Esophagus squamous epithelium (tissue), 5 donors: ENCODE data around the gene CTNNA2. TPM values are rescaled to one million over a fixed set of nuclear protein-coding genes. Genes with fewer than 3 reads are reported as not detected.

Source experiments
- DNase-seq: peaks from one replicate; lab custom pipeline; 2025; lab: John Stamatoyannopoulos, UW
- H3K27ac ChIP-seq, 4 donors: fragments of 200-600 bp; sonication (generic); one replicate each; pipeline ENCODE4 v1.5.1; 2016 to 2019; ENCODE audit warnings: mild to moderate bottlenecking in 1 of 4
- H3K27me3 ChIP-seq, 4 donors: fragments of 200-600 bp; sonication (generic); 1 replicate in 3 of 4; 2 replicates in 1 of 4; pipeline versions ENCODE4 v1.5.1 to v1.6.0; 2017 to 2021; ENCODE audit warnings: antibody characterized with exemption in 1 of 4
- H3K36me3 ChIP-seq, 3 donors: fragments of 200-600 bp; sonication (generic); one replicate each; pipeline ENCODE4 v1.5.1; 2016 to 2019
- H3K4me1 ChIP-seq, 3 donors: fragments of 200-600 bp; sonication (generic); one replicate each; pipeline ENCODE4 v1.5.1; 2017 to 2019
- H3K4me3 ChIP-seq, 4 donors: fragments of 200-600 bp; sonication (generic); 1 replicate in 3 of 4; 2 replicates in 1 of 4; pipeline ENCODE4 v1.5.1; 2016 to 2019; ENCODE audit warnings: mild to moderate bottlenecking in 2 of 4, moderate library complexity in 1 of 4
- H3K9me3 ChIP-seq, 3 donors: fragments of 200-600 bp; sonication (generic); one replicate each; pipeline ENCODE4 v1.5.1; 2016 to 2019
- POLR2A ChIP-seq, 4 donors: fragments of 450-650 bp; IDR thresholded peaks; one replicate each; pipeline ENCODE4 v1.6.1; 2017; ENCODE audit warnings: antibody characterized with exemption in 4 of 4, mild to moderate bottlenecking in 4 of 4, moderate library complexity in 3 of 4
- WGBS, 2 donors: methylation state at CpG; one replicate each; pipeline ENCODE4 v1.1.5; 2018; 5-methylcytosine and 5-hydroxymethylcytosine counted together
- intact Hi-C: fragments of 100-400 bp; cut with DNase I; formaldehyde crosslinking; loops from one replicate; pipeline ENCODE4 v1.15.0; 2022
- total RNA-seq, 4 donors: library from RNA; depleted of rRNA; stranded (reverse); fragments of >200 nt; gene quantifications; one replicate each; pipeline ENCODE4 v1.1.0, GENCODE V29; 2016
- TF ChIP-seq, protein P1 (sequence below), 6 experiments: fragments of 450-650 bp in 4 of 6; fragments of 200-600 bp in 2 of 6; sonication (generic) in 2 of 6; IDR thresholded peaks; one replicate each; pipeline ENCODE4 v1.5.1; 2016 to 2019; ENCODE audit warnings: antibody characterized with exemption in 6 of 6, mild to moderate bottlenecking in 4 of 6, moderate library complexity in 4 of 6
- donor health status: DM: yes; HTN: yes; CAD: no.

The CTNNA2 gene
- total RNA-seq, 4 donors from 2014 or later = not detected

DNA sequence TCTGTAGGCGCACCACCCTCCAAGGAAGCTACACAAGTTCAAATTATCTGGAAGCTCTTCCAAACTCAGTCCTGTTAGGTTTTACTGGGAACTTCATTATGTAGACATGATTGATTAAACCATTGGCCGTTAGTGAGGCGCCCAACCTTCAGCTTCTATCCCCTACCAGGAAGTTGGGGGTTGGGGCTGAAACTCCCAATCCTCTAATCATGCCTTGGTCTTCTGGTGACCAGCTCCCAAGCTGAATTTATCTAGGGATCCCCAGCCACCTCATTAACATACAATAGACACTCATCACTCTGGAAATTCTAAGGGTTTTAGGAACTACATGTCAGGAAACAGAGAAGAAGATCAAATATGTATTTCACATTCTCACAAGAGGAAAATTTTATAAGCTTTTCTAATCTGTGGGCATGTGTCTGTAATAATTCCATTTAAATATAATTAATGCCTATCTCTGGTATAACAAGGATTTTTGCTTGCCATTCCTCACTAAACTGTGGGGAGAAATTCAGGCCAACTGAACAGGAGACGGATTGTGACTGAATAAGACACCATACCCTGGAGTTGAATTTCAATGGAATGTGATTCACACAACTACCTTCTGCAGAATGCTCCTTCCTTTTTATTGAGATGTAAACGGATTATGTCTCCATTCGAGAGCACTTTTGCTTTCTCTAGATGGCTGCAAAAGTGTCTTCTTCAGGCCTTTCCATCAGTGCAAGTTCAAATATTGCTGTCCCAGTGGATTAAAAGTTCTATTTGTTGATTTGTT lies 463.1 kb downstream of the CTNNA2 start:
- WGBS, 2 donors = 42 to 56% methylated on average over 6 of the region's 6 CpGs
- H3K9me3 ChIP-seq = no peaks in the 10 kb centered on the region
- no peak for TF ChIP-seq POLR2A (IDR thresholded peaks at IDR 0.05)
- TF ChIP-seq, protein P1, sequence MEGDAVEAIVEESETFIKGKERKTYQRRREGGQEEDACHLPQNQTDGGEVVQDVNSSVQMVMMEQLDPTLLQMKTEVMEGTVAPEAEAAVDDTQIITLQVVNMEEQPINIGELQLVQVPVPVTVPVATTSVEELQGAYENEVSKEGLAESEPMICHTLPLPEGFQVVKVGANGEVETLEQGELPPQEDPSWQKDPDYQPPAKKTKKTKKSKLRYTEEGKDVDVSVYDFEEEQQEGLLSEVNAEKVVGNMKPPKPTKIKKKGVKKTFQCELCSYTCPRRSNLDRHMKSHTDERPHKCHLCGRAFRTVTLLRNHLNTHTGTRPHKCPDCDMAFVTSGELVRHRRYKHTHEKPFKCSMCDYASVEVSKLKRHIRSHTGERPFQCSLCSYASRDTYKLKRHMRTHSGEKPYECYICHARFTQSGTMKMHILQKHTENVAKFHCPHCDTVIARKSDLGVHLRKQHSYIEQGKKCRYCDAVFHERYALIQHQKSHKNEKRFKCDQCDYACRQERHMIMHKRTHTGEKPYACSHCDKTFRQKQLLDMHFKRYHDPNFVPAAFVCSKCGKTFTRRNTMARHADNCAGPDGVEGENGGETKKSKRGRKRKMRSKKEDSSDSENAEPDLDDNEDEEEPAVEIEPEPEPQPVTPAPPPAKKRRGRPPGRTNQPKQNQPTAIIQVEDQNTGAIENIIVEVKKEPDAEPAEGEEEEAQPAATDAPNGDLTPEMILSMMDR (IDR thresholded peaks at IDR 0.05) = no peak

DNA sequence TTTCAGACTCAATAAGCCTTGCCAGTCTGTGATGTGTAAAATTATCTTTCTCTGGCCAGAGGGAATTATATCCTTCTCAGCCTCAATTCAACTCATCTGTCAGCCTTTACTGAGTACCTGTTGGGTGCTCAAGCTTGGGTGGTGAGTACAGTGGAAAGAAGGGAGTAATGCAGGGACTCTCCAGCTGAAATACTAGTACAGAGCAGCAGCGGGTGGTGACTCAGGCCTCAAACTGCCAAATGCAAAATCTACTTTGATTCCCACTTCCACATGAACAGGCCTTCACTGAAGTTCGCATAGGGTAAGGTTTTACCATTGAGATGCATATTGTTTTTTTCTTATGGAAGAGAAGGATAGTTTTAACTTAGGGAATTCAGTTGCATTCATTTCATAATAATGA lies 464.9 kb downstream of the CTNNA2 start:
- TF ChIP-seq POLR2A (IDR thresholded peaks at IDR 0.05) = no peak
- TF ChIP-seq, protein P1 (IDR thresholded peaks at IDR 0.05) = no peak
- DNase-seq = no peak
- WGBS, 2 donors = 73 to 87% methylated on average over 2 of the region's 2 CpGs
- Histone ChIP-seq H3K36me3 (no peaks in the 10 kb centered on the region), H3K4me3 (no peak overlapping the region), H3K4me1 (no peaks in the 10 kb centered on the region), H3K27ac (no peak overlapping the region), H3K27me3 (no peaks in the 10 kb centered on the region), H3K9me3 (no peaks in the 10 kb centered on the region)
- intact Hi-C loops = no loop called here

More for the DNA sequence above, 463.1 kb downstream of the CTNNA2 start:
- intact Hi-C loops = no loop called here
- DNase-seq = no peak
- no peak overlapping the region for H3K4me3 ChIP-seq
- H3K36me3 ChIP-seq = no peaks in the 10 kb centered on the region
- H3K27me3 ChIP-seq = no peaks in the 10 kb centered on the region
- H3K27ac ChIP-seq = no peak overlapping the region
- H3K4me1 ChIP-seq = no peaks in the 10 kb centered on the region

DNA sequence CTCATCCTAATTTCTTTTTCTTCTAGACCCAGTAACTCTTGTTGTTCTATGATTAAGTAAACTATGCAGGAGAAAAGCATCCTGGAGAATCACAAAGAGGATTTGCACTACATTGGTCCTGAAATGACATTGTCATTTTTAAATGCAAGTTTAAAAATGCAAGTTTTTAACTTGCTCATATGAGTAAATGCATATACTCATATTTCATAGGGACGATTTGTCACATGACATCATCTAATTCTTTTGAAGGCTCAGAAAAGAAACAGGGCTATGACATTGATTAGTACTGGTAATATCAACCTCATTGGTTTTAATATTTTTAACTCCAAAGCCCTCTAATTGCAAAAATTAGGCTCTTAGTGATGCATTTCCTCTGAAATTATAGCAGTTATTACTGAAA lies 467.3 kb downstream of the CTNNA2 start:
- Histone ChIP-seq H3K4me1 (no peaks in the 10 kb centered on the region), H3K4me3 (no peak overlapping the region), H3K9me3 (no peaks in the 10 kb centered on the region), H3K27me3 (no peaks in the 10 kb centered on the region), H3K36me3 (no peaks in the 10 kb centered on the region), H3K27ac (no peak overlapping the region)
- intact Hi-C loops = no loop called here
- 59 to 67% methylated on average over 1 of the region's 1 CpG for WGBS, 2 donors
- no peak for DNase-seq
- no peak for TF ChIP-seq POLR2A (IDR thresholded peaks at IDR 0.05)
- TF ChIP-seq, protein P1 (IDR thresholded peaks at IDR 0.05) = no peak

DNA sequence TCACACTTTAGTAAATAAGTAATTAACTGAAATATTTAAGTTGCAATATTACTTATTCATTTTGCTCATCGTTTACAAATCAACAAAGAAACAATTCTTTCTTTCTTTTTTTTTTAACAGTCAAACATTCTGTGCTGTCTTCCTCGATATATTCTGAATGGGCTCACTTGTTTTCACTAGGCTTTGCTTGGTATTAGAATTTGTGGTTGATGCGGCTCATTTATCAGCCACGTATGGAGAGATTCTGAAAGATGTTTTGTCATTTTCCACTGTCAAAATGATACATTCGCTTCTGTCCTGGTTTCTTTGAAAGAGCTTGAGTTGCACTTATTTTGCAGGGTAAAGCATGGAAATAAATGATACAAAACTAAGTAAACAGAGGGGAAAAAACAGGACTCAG lies 468.0 kb downstream of the CTNNA2 start:
- no peaks in the 10 kb centered on the region for H3K27me3 ChIP-seq
- no peak for TF ChIP-seq POLR2A (IDR thresholded peaks at IDR 0.05)
- TF ChIP-seq, protein P1 (IDR thresholded peaks at IDR 0.05) = no peak
- no peaks in the 10 kb centered on the region for H3K9me3 ChIP-seq
- H3K4me3 ChIP-seq = no peak overlapping the region
- 37 to 44% methylated on average over 5 of the region's 5 CpGs for WGBS, 2 donors
- H3K4me1 ChIP-seq = no peaks in the 10 kb centered on the region
- no peak for DNase-seq
- H3K27ac ChIP-seq = no peak overlapping the region
- no peaks in the 10 kb centered on the region for H3K36me3 ChIP-seq
- intact Hi-C loops = no loop called here

DNA sequence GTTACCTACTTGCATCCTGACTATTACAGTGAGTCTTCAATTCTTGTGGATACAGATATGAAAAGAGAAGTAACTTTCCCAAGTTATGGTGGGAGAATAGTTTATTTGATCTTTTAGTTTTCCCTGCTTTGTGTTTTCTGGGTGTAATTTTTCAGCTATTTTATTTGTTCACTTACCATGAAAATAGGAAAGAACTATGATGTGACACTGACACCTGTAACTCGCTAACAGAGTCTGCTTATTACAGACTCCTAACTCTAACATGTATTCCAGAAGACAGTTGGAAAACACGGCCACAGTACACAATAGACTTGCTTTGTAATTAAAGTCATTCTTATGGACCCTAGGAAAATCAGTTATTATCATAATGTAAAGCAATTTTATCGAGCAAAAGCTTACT lies 468.5 kb downstream of the CTNNA2 start:
- intact Hi-C loops = no loop called here
- Histone ChIP-seq H3K9me3 (no peaks in the 10 kb centered on the region), H3K4me3 (no peak overlapping the region), H3K27ac (no peak overlapping the region), H3K36me3 (no peaks in the 10 kb centered on the region), H3K4me1 (no peaks in the 10 kb centered on the region), H3K27me3 (no peaks in the 10 kb centered on the region)
- no peak for DNase-seq
- TF ChIP-seq, protein P1 (IDR thresholded peaks at IDR 0.05) = no peak
- no peak for TF ChIP-seq POLR2A (IDR thresholded peaks at IDR 0.05)
- WGBS, 2 donors = 54 to 66% methylated on average over 3 of the region's 3 CpGs
